Activated T-helper 9 cell treated with anti-CD3 and anti-CD28 coated beads, Interleukin-2, amount 50 U/mL, for 16 hours (primary cell): ENCODE data around the gene PTPRN2.

ENCODE experiments used
- DNase-seq: peaks from one replicate; pipeline ENCODE4 v3.0.0-alpha.2; 2020; ENCODE audit warnings: low read depth

PTPRN2 gene

DNA sequence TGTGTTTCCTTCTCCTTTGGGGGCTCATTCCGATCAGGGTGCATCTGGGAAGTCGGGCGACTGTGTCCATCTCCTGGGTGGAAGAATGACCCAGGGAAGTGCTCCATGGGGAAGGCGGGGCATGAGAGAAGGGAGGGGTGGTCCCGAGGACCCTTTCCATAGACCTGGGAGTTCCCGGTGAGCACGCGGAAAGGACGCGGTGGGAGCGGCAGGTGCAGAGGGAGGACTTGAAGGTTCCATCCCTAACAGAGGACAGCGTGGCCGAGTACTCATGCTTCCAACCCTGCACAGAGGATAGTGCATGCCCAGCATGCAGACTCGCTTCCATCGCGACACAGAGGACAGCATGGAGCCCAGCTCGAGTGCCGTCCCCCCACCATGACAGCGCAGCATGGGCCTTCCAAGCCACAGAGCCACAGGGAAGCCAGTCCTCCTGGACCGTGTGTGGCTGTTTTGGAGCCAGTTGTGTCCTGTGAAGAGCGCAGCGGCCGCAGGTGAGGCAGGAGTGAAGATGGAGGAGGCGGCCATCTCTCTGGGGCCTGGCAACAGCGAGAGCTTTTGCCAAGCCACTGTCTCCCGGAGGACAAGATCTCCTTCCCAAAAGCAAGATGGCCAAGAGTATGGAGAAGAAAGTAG, 969.4 kb downstream of the PTPRN2 start:
- no peak for DNase-seq

DNA sequence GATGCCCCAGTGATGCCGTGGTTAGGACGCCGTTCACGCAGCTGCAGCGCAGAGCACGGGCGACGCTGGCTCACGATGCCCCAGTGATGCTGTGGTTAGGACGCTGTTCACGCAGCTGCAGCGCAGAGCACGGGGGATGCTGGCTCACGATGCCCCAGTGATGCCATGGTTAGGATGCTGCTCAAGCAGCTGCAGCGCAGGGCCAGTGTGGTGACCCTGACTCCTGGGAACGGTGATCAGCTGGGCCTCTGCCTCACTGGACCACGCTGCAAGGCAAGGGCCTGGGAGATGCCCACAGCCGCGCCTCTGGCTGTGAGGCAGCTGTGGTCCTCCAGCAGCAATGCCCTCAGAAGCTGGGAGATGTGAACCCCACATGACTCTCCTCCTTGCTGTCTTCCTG, 970.2 kb downstream of the PTPRN2 start:
- DNase-seq: no peak

DNA sequence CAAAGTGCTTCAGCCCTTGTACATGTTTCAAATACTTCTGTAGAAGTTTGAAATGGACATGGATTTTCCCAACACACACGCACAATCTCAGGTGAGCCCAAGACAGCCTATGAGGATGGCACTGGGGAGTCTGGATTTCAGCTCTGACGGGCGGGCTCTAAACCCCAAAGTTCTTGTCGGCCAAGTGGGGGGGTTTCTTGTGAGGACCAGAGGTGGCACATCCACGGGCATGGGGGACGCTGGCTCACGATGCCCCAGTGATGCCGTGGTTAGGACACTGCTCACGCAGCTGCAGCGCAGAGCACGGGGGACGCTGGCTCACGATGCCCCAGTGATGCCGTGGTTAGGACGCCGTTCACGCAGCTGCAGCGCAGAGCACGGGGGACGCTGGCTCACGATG, 970.7 kb downstream of the PTPRN2 start:
- DNase-seq: no peak

DNA sequence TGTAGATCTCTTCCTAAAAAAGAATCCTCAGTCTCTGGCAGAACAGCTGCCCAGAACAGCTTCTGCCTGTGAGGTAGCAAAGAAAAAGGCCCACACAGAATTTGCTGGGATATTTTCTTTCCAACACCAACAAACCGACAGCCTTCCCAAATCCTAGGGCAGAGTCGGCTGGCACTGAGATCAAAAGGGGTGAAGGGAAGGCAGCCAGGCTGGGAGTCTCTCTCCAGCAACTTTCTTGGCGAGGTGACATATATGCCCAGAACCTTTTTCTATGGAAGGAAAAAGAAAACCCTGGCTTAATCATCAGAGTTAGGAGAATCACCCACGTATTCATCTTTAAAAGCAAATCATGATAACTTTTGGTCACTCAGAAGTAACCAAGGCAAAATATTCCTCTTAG, 971.2 kb downstream of the PTPRN2 start:
- DNase-seq: no peak

DNA sequence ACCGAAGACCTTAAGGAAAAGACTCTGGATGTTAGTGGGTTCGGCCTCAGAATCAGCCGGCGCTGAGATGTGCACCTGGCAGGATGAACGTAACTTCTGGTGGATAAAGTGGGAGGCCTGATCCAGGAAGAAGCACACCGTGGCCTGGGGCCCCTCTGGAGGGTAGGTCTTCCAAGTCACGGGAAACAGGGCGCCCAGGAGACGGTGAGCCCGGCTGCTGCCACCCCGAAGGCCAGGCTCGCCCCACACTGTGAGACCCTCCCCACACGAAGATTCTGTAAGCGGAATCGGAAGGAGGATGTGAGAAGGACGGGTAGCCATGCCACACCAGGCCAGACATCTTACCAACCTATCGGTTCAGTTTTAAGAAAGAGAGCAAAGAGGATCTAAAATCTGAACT, 971.8 kb downstream of the PTPRN2 start:
- no peak for DNase-seq

DNA sequence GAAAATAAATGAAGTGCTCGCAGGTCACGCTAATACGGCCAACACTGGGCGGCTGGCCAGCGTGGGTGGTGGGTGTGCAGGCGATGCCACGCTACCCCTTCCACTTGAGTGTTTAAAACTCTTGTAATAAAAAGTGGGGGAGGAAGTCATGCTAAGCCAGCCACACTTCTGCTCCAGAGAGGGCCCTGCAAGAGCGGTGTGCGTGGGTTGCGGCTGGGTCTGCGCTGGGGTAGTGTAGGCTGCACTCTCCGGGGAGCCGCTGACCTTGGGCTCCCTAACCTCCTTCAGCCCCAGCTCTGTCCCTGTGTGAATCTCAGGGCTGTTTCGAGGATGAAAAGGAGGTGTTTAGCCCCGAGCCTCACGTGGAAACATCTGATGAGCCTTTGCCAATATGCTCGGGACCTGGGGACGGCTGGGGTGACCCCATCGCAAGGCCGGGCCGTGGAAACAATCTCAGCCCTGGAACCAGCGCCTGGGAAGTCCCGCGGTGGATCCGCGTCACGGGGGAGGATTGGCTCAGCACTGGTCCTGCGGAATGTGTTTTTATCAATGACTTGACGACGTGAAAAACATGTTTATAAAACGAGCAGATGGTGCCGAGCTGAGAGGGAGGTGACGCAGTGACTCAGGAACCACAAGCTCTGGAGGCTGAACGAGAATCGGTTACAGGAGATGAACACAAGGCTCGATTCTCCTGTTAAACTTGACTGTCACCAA, 972.4 kb downstream of the PTPRN2 start:
- no peak for DNase-seq

DNA sequence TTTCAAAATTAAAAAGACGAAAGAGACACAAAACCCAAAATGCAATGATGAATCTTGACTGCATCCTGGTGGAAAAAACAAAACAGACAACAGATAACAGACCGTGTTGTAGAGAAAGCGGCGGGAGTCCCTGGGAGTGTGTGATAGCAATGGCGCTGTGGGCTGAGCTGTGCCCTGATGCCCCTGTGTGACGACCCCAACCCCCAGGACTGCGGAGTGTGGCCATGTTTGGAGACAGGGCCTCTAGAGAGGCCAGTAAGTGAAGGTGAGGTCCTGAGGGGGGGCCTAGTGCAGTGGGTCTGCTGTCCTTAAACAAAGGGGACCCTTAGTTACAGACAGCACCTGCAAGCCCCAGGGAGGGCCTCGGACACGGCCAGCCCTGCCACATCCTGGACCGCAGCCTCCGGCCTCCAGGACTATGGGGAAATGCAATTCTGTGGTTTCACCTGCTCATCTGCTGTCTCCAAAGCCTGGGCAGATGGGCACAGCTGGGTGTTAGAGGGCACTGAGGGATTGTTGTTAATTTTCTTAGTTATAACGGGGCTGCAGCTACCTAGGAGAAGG, 973.1 kb downstream of the PTPRN2 start:
- no peak for DNase-seq

DNA sequence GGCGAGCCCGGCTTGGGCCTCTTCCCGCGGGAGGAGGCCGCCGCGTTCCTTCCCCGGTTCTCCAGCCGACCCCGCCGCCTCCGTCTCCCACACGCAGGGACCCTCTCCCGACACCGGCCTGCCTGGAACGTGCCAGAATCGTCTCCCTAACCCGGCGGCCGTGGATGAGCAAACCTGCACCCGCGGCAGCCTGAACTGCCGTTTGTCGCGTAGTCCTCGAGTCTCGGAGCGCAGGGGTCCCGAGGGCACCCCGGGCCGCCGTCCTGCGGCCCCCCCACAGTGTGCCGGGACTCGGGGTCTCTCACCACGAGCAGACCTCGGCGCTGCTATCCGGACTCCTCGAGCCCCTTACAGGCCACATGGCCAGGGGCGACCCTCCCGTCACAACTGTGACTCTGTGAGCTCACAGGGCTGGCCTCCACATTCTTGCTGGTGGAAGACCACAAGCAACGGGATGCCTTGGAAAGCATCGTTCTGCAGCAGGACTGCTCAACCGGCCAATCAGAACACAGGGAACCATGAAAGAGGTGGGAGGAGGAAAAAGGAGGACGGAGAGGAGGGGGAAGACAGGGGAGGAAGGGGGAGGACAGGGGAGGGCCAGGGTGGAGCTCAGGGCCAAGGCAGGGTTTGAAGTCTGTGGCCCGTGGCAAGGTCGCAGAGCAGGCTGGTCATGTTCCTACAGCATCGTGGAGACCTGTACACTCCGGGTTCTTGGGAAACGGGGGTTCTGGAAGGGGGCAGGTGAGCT, 973.9 kb downstream of the PTPRN2 start:
- DNase-seq: no peak

DNA sequence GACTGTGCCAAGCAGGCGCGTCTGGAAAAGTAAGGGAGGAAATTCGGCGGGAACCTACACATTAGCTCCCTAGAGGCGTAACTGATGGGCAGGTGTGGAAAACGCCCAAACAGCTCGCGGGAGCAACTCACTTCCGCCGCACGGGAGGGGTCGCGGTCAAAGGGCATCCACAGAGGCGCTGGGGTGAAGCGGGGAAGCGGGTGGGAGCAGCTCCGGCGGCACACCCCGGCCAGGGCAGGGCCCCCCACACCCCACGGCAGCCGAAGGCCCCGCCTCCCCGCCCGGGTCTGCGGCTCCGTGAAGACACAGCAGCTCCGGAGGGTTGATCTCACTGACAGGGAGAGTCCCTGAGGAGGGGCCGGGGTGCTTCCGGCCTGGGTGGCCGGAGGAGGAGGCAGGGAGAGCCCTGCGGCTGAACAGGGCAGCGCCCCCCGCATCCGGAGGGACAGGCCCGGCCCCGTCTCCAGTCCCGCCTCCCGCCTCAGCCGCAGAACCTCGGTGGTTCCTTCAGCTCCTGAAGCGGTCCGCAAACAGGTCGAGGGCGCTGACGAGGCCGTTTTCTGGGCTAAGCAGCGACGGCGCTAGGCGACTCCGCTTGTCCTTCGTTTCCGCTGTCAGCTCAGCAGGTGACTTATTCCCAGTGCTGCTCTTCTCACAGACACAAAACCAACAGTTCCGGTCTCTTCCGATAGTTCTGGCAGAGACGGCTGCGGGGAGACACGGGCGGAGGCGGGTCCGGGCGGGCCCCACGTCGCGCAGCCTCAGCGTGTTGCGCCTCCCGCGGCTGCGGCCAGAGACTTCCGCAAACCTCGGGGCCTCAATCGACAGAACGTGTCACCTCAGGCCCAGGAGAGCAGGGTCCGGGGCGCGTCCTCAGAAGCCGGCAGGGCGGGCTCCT, 974.7 kb downstream of the PTPRN2 start:
- peak; percentile 52 for DNase-seq

DNA sequence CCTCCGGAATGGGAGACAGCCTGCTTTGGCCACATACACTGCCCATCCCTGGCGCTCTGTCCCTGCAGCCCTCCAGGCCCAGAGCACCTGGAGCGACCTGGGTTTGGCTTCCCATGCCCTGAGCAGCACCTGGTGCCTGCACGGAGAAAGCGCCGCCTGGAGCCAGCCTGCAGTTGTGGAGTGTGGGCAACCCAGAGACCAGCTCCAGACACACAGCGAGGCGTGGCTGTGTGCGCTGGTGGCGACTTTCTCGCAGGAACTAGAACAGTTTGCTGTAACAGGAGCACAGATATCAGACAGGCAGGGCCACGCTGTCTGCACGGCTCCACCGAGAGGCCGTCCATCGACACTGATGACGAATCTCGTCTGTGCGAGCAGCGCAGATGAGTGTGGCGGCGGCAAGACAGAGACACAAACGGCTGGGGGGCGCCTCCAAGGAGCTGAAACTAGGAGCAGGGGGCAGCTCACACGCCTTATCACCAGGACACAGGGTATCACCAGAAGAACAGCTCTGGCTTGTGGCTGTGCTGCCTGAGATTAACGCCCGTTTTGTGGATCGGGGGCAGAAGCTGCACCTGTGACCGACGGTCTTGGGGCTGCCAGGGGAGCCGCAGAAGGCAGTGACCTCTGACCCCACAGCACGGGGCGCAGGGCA, 975.5 kb downstream of the PTPRN2 start:
- no peak for DNase-seq

DNA sequence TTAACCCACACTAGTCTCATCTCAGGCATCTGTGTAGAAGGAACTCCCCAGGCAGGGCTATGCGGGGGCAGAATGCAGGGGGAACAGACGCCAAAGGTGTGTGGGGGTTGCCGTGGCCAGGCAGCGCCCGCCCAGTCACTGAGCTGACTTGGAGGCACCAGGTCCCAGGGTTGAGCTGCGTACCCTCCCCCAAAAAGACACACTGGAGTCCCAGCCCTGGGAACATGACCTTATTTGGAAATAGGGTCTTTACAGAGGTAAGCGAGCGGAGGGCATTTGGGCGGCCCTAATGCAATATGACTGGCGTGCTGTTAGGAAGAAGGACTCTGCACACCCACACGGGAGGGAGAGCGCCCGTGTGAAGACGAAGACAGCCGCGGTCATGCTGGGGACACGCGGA, 976.3 kb downstream of the PTPRN2 start:
- no peak for DNase-seq

DNA sequence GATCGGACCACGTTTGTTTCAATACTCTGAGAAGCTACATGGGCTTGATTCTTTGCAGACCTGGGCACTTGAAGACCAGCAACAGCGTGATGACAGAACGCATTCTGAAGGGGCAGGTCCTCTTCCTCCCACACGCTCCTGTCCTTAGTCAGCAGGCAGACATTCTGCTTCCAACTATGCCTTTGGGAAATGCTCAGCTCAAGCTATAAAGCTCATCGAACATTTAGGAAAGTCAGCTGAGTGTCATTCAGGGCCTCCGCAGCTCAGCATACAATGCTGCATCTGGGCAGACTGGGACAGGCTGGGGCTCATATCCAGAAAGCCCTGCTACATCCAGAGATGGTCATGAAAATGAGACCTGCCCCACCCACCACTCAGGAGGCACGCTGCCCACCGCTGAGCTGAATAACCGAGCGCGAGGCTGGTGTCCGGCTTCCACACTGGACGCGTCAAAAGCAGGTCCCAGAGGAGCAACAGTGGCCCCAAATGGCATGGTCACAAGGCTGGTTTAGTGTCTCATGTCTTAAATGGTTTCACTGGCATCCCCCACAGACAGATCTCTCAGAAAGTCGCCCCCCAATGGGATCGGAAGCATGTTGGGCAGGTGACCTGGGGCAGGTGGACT, 976.8 kb downstream of the PTPRN2 start:
- DNase-seq: no peak

DNA sequence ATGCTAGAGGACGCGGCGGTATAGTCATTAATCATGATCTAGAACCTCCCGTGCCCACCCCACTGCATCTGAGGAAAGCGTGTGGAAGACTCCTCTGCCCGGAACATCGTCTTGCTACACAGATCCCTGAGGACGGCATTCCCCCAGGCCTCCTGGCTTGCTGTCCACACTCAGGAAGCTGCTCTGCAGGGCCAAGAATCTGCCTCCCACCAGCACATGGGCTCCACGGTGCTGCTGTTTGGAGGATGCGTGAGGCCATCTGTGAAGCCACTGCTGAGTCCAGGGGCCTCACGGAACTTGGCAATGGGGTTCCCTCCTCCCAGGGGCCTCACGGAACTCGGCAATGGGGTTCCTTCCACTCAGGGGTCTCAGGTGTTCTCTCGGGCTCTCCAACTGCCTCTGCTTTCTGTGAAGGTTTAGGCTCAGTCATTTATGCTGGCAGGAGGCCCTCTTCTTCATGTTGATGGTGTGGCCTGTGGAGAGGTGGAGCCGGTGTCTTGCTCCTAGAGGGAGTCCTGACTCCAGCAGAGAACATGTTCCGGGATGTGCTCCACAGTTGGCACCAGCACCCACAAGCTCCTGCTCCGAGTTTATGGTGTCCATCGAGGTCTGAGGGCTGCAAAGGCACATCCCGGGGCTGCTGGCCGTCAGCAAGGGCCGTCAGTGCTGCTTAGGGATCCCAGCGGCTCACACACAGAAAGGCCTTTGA, 977.5 kb downstream of the PTPRN2 start:
- DNase-seq: no peak

DNA sequence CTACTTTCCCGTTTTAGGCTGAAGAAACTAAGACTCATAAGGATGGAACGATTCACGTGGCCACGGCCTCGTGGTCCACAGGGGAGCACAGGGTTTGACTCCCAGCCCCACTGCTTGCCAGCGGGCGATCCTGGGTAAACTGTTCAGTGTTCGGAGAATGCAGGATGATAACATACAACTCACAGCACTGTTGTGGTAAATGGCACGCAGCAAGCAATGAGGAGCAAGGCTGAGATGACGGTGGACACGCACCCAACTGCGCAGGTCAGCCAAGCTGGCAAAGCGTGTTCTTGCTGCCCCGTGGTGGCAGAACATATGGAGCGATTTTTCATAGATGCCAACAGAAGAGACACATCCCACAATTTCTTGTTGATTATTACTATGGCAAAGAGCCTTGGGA, 978.1 kb downstream of the PTPRN2 start:
- no peak for DNase-seq

DNA sequence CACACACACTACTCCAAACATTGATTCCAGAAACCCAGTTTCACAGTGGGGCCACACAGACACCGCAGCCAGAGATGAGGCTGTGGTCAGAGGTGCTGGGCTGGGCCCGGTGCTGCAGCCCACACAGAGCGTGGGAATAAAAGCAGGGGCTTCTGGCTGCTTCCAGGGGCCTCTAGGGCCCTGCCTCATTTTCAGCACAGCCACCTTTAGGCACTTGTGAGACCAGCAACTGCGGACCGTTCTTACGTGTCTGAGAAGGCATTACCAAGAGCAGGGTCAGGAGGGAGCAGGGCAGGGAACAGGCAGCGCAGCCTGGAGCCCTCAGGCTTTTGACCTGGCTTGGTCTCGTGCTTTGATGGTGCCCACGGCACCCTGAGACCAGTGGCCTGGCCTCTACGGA, 980.4 kb downstream of the PTPRN2 start:
- no peak for DNase-seq

DNA sequence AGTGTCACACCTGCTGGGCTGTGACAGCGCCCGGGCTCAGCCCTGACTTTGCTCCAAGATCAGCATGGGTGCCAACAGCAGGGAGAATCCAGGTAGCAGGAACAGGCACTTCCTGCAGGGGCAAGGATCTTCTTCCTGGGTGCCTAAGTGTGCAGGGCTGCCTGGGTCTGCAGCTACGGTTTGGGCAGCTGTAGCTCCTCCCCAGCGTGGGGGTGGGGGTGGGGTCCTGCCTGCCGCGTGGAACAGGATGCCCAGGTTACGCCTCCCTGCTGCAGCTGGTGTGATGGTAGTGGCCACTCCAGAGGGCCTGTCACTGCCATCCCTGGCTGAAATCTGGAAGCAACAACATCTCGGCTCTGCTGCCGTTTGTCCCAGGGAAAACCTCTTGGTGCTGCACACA, 981.5 kb downstream of the PTPRN2 start:
- no peak for DNase-seq

DNA sequence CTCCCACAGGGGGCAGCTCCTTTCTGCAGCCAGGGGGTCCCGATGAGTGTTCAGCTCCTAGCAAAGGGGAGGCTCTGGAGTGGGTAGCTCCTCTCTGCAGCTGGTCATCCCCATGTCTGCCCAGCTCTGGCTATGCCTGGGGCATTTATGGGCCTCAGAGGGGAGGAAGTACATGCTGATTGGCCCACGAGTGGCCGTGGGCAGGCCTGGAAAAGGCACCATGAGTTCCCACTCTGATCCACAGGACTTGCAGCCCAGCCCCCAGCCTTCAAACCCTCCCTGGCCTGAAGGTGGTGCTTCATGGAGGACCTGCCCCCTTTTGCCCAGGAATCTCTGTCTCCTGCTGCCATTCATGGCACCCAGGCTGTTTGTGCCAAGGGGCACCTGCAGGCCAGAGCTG, 982.0 kb downstream of the PTPRN2 start:
- DNase-seq: no peak

DNA sequence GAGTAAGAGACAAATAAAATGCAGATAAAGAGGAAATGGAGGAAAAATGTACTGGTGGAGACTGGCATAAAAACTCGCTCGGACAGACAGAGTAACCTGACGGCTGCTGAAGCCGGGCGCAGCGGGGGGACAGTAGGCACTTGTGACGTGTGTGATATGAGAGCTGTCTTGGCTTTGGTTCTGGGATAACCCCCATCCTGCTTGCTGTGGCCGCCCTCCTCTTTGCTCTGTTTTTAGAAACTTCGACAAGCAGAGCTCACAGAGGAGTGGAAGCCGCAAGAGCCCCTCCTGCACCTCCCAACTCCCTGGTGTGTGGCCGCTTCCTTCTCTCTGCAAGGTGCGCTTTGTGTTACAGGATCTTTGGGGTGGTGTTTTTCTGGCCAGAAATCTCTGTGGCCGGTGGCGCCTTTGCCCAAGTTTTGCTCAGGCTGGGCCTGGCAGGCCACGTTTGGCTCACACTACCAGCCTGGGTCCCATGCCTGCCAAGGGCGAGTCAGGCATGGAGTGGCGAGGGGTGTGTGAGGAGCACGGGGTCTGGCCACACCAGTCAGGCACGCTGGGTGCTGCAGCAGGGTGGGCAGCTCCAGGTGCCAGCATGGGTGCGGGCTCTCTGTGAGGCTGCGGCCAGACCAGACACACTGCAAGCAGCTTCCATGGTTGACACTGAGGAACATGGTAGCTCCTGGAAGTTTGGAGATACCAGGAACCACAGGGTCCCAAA, 982.8 kb downstream of the PTPRN2 start:
- DNase-seq: no peak

DNA sequence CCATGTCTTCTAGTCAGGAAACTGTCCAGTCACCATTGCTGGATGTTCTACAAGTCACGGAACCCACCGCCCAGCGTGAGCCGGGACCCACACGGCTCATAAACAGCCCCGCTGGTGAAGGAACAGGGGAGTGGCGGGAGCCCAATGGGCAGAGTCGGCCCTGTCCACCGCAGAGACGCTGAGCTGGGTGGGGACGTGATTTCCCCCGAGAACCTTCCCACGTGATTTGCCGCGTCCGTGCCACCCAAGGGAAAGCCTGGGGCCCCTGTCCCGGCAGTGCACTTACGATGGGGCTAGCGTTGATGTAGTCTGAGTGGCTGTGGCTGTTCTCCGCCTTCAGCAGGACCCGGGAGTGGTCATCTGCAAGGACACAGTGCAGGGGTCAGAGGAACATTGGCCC, 983.9 kb downstream of the PTPRN2 start:
- no peak for DNase-seq

DNA sequence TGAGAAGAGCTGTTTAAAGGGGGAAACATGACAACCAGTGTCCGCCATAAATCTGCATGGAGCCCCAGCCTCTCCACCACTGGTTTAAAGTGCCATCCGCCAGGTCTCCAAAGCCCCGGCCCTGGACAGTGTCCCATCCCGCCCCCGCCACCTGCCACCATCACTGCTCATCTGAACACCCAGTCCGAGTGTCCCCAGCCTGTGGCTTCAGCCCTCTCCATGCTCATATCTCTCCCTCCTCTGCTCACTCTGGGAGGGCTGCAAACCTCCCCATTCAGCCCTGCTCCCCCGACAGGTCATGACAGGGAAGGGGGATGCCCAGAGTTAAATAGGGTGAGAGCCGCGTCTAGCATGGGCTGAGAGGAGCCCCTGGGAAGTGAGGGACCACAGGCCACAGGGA, 984.6 kb downstream of the PTPRN2 start:
- DNase-seq: no peak
